Skeletal muscle tissue (tissue), 4 donors: ENCODE data around the gene PHOX2A. TPM values are rescaled to one million over a fixed set of nuclear protein-coding genes. Genes with fewer than 3 reads are reported as not detected.

ENCODE experiments used
- H3K27ac ChIP-seq: one replicate; pipeline ENCODE4 v1.7.0; 2013; ENCODE audit warnings: mild to moderate bottlenecking, low read depth, low read length, inconsistent platforms
- H3K27me3 ChIP-seq, 3 donors: one replicate each; pipeline ENCODE4 v1.7.0; 2013; ENCODE audit warnings: low read length in 3 of 3; ENCODE audit not compliant: control insufficient read depth in 3 of 3, insufficient read depth in 3 of 3
- H3K36me3 ChIP-seq, 3 donors: one replicate each; pipeline ENCODE4 v1.7.0; 2013; ENCODE audit warnings: low read length in 3 of 3; ENCODE audit not compliant: control insufficient read depth in 3 of 3, insufficient read depth in 3 of 3
- H3K4me1 ChIP-seq, 3 donors: one replicate each; pipeline ENCODE4 v1.7.0; 2013; ENCODE audit warnings: low read length in 3 of 3, mild to moderate bottlenecking in 3 of 3; ENCODE audit not compliant: control insufficient read depth in 3 of 3, insufficient read depth in 3 of 3
- H3K4me3 ChIP-seq, 3 donors: one replicate each; pipeline ENCODE4 v1.7.0; 2013; ENCODE audit warnings: low read length in 3 of 3
- H3K9ac ChIP-seq, 3 donors: one replicate each; pipeline ENCODE4 v1.7.0; 2013; ENCODE audit warnings: low read length in 3 of 3, mild to moderate bottlenecking in 3 of 3, moderate library complexity in 2 of 3, low read depth in 1 of 3
- H3K9me3 ChIP-seq, 3 donors: one replicate each; pipeline ENCODE4 v1.7.0; 2013; ENCODE audit warnings: low read length in 3 of 3; ENCODE audit not compliant: control insufficient read depth in 3 of 3
- total RNA-seq: library from RNA; depleted of rRNA; stranded (reverse); fragments of >200 nt; gene quantifications from one replicate; pipeline ENCODE4 v1.2.3, GENCODE V29; 2014
- donor health status: Osteomylitis.

The PHOX2A gene
- total RNA-seq, 1 donor from 2014 or later = not detected

GRCh38 chr11:72251614-72252013, 7.6 kb upstream of the PHOX2A start:
- Histone ChIP-seq H3K27me3 (peaks cover 23 to 46% (median 31%) of the 10 kb centered on the region in 3 donors), H3K36me3 (no peaks in the 10 kb centered on the region), H3K9me3 (peaks cover 0 to 2% (median 0%) of the 10 kb centered on the region in 3 donors), H3K9ac (no peak overlapping the region), H3K4me3 (no peak overlapping the region), H3K4me1 (no peaks in the 10 kb centered on the region), H3K27ac (no peak overlapping the region)

GRCh38 chr11:72250661-72251464, 6.9 kb upstream of the PHOX2A start:
- no peak overlapping the region for H3K4me3 ChIP-seq
- peaks cover 30 to 52% (median 38%) of the 10 kb centered on the region in 3 donors for H3K27me3 ChIP-seq
- H3K4me1 ChIP-seq = no peaks in the 10 kb centered on the region
- H3K27ac ChIP-seq = no peak overlapping the region
- no peak overlapping the region for H3K9ac ChIP-seq
- H3K9me3 ChIP-seq = peaks cover 0 to 2% (median 0%) of the 10 kb centered on the region in 3 donors
- H3K36me3 ChIP-seq = no peaks in the 10 kb centered on the region

GRCh38 chr11:72249961-72250360, 6.0 kb upstream of the PHOX2A start:
- no peaks in the 10 kb centered on the region for H3K4me1 ChIP-seq
- H3K9ac ChIP-seq = no peak overlapping the region
- H3K4me3 ChIP-seq = no peak overlapping the region
- no peak overlapping the region for H3K27ac ChIP-seq
- H3K27me3 ChIP-seq = peaks cover 39 to 59% (median 48%) of the 10 kb centered on the region in 3 donors
- no peaks in the 10 kb centered on the region for H3K36me3 ChIP-seq
- peaks cover 0 to 2% (median 0%) of the 10 kb centered on the region in 3 donors for H3K9me3 ChIP-seq

- Histone ChIP-seq H3K4me1 (peaks cover 0 to 2% (median 0%) of the 10 kb centered on the region in 3 donors), H3K9me3 (no peaks in the 10 kb centered on the region), H3K36me3 (no peaks in the 10 kb centered on the region), H3K27ac (no peak overlapping the region), H3K4me3 (no peak overlapping the region), H3K27me3 (peaks cover 53 to 72% (median 62%) of the 10 kb centered on the region in 3 donors), H3K9ac (no peak overlapping the region)
Observed at GRCh38 chr11:72247584-72247983, 3.6 kb upstream of the PHOX2A start.

- Histone ChIP-seq H3K4me1 (peaks cover 2 to 8% (median 6%) of the 10 kb centered on the region in 3 donors), H3K9ac (no peak overlapping the region), H3K9me3 (no peaks in the 10 kb centered on the region), H3K27me3 (peaks cover 64 to 70% (median 70%) of the 10 kb centered on the region in 3 donors), H3K4me3 (no peak overlapping the region), H3K27ac (no peak overlapping the region), H3K36me3 (no peaks in the 10 kb centered on the region)
Observed at GRCh38 chr11:72245263-72245816, 1.4 kb upstream of the PHOX2A start.

GRCh38 chr11:72244361-72245262, 636 bp upstream of the PHOX2A start:
- peaks cover 6 to 12% (median 10%) of the 10 kb centered on the region in 3 donors for H3K4me1 ChIP-seq
- H3K27ac ChIP-seq = no peak overlapping the region
- H3K4me3 ChIP-seq = no peak overlapping the region
- no peaks in the 10 kb centered on the region for H3K36me3 ChIP-seq
- H3K27me3 ChIP-seq = peaks cover 58 to 64% (median 64%) of the 10 kb centered on the region in 3 donors
- H3K9me3 ChIP-seq = no peaks in the 10 kb centered on the region
- H3K9ac ChIP-seq = no peak overlapping the region

- H3K27ac ChIP-seq = no peak overlapping the region
- no peaks in the 10 kb centered on the region for H3K9me3 ChIP-seq
- no peak overlapping the region for H3K9ac ChIP-seq
- peaks cover 0 to under 1% (median 0%) of the 10 kb centered on the region in 3 donors for H3K36me3 ChIP-seq
- H3K27me3 ChIP-seq = peaks cover 52 to 61% (median 56%) of the 10 kb centered on the region in 3 donors
- peaks cover 13 to 21% (median 18%) of the 10 kb centered on the region in 3 donors for H3K4me1 ChIP-seq
- H3K4me3 ChIP-seq = no peak overlapping the region
Observed at GRCh38 chr11:72243173-72244059, 560 bp downstream of the PHOX2A start.

GRCh38 chr11:72242141-72242540, 1.8 kb downstream of the PHOX2A start:
- H3K9me3 ChIP-seq = no peaks in the 10 kb centered on the region
- H3K27me3 ChIP-seq = peaks cover 48 to 52% (median 49%) of the 10 kb centered on the region in 3 donors
- peaks cover 13 to 25% (median 18%) of the 10 kb centered on the region in 3 donors for H3K4me1 ChIP-seq
- H3K4me3 ChIP-seq = no peak overlapping the region
- H3K27ac ChIP-seq = no peak overlapping the region
- H3K36me3 ChIP-seq = peaks cover 6 to 7% (median 7%) of the 10 kb centered on the region in 3 donors
- no peak overlapping the region for H3K9ac ChIP-seq

GRCh38 chr11:72241291-72241781, 2.6 kb downstream of the PHOX2A start:
- Histone ChIP-seq H3K4me1 (peaks cover 13 to 25% (median 24%) of the 10 kb centered on the region in 3 donors), H3K27me3 (peaks cover 42 to 44% (median 42%) of the 10 kb centered on the region in 3 donors), H3K9ac (no peak overlapping the region), H3K4me3 (no peak overlapping the region), H3K36me3 (peaks cover 8 to 15% (median 12%) of the 10 kb centered on the region in 3 donors), H3K27ac (no peak overlapping the region), H3K9me3 (no peaks in the 10 kb centered on the region)
